ENCODE measurements around the gene LAMC2.

- TF ChIP-seq EZH2 (IDR thresholded peaks at IDR 0.05; ENCODE audit: insufficient read depth, poor library complexity, severe bottlenecking) (no peak), EZH2phosphoT487 (IDR thresholded peaks at IDR 0.05; ENCODE audit: insufficient read depth, low read depth) (no peak)
These were observed 42.5 kb downstream of the LAMC2 start for GRCh38 chr1:183228347-183229220.
